SK-N-SH (cell line): ENCODE measurements around the gene ATF6.

ENCODE experiments used
- CTCF ChIP-seq: fragments of 200-600 bp; sonication (generic); IDR thresholded peaks from 2 replicates; pipeline ENCODE4 v1.6.1; 2017; ENCODE audit warnings: antibody characterized with exemption, mild to moderate bottlenecking, moderate library complexity
- EZH2phosphoT487 ChIP-seq: fragments of 200-600 bp; sonication (generic); IDR thresholded peaks from 2 replicates; pipeline ENCODE4 v1.6.1; 2017; ENCODE audit warnings: low read depth, mixed run types, mild to moderate bottlenecking, antibody characterized with exemption, moderate library complexity, borderline replicate concordance
- JUND ChIP-seq: IDR thresholded peaks from 2 replicates; pipeline ENCODE4 v1.4.0; 2012
- MAX ChIP-seq: IDR thresholded peaks from 2 replicates; pipeline ENCODE4 v1.4.0; 2012; ENCODE audit warnings: low read depth
- POLR2AphosphoS5 ChIP-seq: IDR thresholded peaks from 2 replicates; pipeline ENCODE4 v1.6.1; 2012; ENCODE audit warnings: low read depth, low read length
- RFX5 ChIP-seq: IDR thresholded peaks from 2 replicates; pipeline ENCODE4 v1.6.1; 2012; ENCODE audit warnings: mild to moderate bottlenecking, improper control_type of control experiment, low read length
- TAF1 ChIP-seq: IDR thresholded peaks from 2 replicates; pipeline ENCODE4 v1.6.1; 2012; ENCODE audit warnings: low read depth, mild to moderate bottlenecking, low read length, moderate library complexity, borderline replicate concordance
- USF2 ChIP-seq: fragments of 150-350 bp; IDR thresholded peaks from 2 replicates; pipeline ENCODE4 v1.6.1; 2017; ENCODE audit warnings: antibody characterized with exemption, low read length, low read depth, borderline replicate concordance

- TF ChIP-seq CTCF (no peak), POLR2AphosphoS5 (no peak), RFX5 (no peak), TAF1 (no peak), EZH2phosphoT487 (no peak), JUND (no peak), USF2 (no peak), MAX (no peak)
These were observed 233.4 kb downstream of the ATF6 start for GRCh38 chr1:161999301-162000052.
